Measurements from ENCODE around the gene ANTKMT.

ANTKMT gene

DNA sequence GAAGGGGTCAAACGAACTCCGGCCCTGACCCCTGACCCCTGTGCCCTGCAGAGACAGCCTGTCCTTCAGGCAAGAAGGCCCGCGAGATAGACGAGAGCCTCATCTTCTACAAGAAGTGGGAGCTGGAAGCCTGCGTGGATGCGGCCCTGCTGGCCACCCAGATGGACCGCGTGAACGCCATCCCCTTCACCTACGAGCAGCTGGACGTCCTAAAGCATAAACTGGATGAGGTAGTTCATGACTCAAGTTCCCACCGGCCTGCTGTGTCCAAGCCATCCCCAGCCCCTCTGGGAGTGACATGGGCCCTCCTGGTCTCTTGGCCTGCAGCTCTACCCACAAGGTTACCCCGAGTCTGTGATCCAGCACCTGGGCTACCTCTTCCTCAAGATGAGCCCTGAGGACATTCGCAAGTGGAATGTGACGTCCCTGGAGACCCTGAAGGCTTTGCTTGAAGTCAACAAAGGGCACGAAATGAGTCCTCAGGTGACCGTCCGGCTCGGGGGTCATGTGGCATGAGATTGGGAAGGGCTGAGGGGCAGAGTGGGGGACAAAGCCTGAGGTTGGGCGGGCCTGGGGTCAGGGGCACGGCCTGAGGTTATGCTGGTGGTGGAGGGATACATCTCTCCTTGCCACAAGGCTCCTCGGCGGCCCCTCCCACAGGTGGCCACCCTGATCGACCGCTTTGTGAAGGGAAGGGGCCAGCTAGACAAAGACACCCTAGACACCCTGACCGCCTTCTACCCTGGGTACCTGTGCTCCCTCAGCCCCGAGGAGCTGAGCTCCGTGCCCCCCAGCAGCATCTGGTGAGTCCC lies 45.3 kb downstream of the ANTKMT start:
- DNase-seq: no peak

- DNase-seq: no peak
These were observed 46.1 kb downstream of the ANTKMT start for GRCh38 chr16:766820-767640.

DNA sequence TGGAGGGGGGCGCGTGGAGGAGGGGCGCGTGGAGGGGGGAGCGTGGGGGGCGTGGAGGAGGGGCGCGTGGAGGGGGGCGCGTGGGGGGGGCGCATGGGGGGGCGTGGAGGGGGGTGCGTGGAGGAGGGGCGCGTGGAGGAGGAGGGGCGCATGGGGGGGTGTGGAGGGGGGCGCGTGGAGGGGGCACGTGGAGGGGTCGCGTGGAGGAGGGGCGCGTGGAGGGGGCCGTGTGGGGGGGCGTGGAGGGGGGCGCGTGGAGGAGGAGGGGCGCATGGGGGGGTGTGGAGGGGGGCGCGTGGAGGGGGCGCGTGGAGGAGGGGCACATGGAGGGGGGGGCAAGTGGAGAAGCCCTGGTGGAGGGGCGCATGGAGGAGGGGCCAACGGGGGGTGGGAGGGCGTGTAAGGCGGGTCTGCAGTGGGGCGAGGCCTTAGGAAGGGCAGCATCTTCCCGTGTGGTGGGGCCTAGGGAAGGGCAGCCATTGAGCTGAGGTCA lies 46.8 kb downstream of the ANTKMT start:
- no peak for DNase-seq

DNA sequence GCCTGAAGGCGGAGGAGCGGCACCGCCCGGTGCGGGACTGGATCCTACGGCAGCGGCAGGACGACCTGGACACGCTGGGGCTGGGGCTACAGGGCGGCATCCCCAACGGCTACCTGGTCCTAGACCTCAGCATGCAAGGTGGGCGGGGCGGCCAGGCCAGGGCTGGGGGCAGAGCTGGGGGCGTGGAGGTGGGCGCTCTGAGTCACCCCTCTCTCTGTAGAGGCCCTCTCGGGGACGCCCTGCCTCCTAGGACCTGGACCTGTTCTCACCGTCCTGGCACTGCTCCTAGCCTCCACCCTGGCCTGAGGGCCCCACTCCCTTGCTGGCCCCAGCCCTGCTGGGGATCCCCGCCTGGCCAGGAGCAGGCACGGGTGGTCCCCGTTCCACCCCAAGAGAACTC lies 47.5 kb downstream of the ANTKMT start:
- no peak for DNase-seq

- DNase-seq: no peak
These were observed 48.3 kb downstream of the ANTKMT start for GRCh38 chr16:769184-769784.

- DNase-seq: no peak
These were observed 49.0 kb downstream of the ANTKMT start for GRCh38 chr16:769934-770333.

DNA sequence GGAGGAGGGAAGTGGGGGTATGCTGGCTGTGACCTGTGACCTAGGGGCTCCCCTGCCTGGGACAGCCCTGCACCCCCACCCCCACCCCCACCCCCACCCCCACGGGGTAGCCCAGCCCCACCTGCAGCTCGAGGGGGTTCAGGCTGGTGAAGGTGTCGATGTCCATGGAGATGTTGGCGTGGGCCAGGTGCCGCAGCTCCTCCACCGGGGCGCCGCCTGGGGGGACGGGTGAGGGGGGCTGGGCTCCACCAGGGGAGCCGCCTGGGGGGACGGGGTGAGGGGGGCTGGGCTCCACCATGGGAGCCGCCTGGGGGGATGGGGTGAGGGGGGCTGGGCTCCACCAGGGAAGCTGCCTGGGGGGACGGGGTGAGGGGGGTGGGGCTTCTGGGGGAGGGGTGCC lies 49.5 kb downstream of the ANTKMT start:
- no peak for DNase-seq

All from fibroblast of upper back skin (primary cell).